Amniotic epithelial cell (primary cell): ENCODE results near the gene GYPB.
"Not testable (repeated sequence)": the region's sequence is repeated elsewhere in the genome, so short reads cannot be mapped to it uniquely, and the experiment has no call there.

Experiments used
- DNase-seq: peaks from one replicate; pipeline ENCODE4 v3.0.0-alpha.2; 2010; ENCODE audit warnings: low read depth

The GYPB gene

DNA sequence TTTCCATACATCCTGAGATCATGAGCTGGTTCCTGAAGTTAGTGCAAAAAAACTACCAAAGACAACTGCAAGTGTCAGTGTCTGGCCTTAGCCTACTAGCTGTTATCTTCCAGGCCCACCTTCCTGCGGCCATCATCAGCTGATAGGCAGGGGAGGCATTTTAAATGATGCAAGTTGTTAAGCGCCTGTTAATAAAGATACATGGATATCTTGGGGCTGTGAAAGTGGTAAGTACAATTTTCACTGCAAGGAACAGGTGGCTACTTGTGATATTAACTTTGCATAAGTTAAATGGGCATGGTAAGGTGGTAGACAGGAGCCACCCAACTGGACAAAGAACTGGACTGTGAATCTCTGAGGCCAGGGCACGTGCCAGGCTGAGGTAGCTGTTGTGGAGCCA, at the start of gene GYPB:
GYPB (minus strand) TSS at position 104 of the 400 bp plus-strand sequence; CDS start at position 11, 93 bp downstream.
- DNase-seq: not testable (repeated sequence)

DNA sequence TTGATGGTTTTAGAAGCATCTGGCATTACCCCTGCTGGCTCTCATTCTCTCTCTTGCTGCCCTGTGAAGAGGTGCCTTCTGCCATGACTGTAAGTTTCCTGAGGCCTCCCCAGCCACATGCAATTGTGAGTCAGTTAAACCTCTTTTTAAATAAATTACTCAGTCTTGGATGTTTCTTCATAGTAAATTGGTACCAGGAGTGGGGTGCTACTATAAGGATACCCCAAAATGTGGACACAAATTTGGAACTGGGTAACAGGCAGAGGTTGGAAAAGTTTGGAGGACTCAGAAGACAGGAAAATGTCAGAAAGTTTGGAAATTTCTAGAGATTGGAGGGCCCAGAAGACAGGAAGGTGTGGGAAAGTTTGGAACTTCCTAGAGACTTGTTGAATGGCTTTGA, 42.4 kb upstream of the GYPB start:
- DNase-seq: not testable (repeated sequence)

DNA sequence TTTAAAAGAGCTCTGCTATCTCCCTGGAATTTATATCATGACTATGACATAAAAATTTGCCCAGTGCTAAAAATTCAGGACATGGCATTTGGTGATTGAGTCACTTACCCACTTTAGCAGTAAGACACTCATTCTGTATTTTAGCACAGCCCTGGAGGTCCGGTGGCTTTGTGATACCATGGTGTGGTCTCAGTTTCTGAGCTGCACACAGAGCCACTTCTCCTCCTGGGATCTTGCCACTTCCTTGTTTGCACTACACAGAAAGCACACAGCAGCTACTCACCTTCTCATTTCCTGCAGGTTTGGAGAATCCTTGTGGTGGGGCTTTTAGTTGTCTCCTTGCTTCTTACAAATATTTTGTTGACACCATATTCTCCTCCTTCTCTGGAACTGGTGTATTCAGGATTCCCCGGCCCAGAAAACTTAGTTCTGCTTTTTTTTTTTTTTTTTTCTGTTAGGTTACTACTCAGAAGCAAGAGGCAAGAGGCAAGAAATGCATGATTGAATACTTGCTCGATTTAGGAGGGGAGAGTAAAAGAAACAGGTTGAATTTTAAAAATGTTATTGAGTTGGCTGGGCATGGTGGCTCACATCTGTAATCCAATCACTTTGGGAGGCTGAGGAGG, 41.2 kb upstream of the GYPB start:
- not testable (repeated sequence) for DNase-seq

DNA sequence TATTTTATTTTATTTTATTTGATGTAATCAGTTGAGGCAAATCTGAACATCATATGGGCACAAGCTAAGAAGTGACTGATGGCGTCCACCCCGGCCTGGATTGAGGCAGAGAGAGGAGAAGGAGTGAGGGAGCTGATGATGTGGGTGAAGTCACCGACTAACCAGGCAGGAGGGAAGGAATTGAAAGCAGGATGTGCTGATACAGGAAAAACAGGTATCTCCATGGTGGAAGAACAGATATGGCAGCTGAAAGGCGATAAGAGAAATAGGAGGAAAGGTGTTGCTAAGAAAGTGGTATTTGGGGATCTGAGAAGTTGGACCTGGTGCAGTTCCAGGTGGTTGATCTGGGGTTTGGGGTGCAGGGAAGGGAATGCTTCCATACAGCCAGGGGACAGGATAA, 37.6 kb upstream of the GYPB start:
- no peak for DNase-seq

DNA sequence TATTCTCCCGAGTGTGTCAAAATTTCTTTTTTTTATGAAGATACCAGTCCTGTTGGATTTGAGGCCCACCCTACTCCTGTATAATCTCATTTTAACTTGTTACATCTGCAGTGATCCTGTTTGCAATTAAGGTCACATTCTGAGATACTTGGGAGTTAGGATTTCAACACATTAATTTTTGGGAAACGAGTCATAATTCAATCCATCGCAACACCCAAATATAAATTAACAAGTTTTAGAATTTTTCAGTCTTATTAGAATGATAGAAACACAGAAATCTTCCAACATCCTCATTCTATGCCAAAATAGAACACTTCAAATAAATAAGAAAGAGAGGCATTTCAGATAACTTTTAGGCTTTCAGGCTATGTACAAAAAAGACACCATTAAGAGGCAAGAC, 36.2 kb upstream of the GYPB start:
- DNase-seq: not testable (repeated sequence)

DNA sequence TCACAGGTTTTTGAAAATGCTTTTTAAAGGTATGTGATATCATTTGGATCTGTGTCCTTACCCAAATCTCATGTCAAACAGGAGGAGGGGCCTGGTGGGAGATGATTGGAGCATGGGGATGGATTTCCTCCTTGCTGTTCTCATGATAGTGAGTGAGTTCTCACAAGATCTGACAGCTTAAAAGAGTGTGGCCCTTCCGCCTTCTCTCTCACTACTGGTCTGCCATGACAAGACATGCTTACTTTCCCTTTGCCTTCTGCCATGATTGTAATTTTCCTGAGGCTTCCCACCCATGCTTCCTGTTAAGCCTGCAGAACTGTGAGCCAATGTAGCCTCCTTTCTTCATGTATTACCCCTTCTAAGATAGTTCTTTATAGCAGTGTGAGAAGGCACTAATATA, 32.3 kb upstream of the GYPB start:
- not testable (repeated sequence) for DNase-seq

DNA sequence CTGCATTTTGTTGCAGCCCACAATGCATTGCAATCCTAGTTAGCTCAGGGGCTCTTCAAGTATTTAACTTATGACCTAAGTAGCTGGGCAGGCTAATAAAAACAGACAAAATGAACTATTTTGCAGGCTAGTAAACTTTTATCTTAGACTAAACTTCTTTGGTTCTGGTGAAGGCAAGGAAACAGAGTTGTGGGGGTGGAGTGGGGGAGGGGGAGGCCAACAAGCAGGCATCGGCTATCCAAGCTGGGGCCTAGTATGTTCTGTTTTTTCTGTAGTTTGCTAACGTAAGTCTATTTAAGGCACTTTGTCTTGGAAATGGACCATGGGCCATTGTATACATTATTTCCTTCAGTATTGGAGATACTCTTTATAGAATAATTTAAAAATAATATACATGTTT, 31.5 kb upstream of the GYPB start:
- DNase-seq: not testable (repeated sequence)

DNA sequence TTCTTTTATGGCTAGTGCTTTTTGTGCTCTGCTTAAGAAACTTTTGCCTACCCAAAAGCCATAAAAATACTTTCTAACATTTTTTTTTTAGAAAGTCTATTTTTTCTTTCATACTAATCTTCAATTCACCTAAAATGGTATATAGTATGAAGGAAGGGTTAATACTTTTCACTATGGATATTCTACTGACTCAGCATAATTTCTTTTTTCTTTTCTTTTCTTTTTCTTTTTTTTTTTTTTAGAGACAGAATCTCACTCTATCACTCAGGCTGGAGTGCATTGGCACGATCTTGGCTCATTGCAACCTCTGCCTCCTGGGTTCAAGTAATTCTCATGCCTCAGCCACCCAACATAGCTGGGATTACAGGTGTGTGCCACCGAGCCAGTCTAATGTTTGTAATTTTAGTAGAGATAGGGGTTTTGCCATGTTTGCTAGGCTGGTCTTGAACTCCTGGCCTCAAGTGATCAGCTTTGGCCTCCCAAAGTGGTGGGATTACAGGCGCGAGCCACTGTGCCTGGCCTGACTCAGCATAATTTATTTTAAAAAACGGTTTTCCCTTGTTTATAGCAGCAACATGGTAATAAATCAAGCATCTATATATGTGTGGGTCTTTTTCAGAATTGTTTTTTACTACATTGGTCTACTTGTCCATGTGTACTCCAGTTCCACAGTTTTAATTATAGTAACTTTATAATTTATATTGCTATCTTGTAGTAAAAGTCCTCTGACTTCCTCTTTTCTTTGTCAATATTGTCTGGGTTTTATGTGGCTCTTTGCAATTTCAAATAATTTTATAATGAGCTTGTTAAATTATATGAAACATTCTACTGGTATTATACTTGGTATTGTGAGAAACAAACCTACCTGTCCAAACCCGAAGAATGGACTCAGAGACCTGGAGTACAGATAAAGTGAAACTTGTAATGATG, 30.6 kb upstream of the GYPB start:
- DNase-seq: not testable (repeated sequence)

DNA sequence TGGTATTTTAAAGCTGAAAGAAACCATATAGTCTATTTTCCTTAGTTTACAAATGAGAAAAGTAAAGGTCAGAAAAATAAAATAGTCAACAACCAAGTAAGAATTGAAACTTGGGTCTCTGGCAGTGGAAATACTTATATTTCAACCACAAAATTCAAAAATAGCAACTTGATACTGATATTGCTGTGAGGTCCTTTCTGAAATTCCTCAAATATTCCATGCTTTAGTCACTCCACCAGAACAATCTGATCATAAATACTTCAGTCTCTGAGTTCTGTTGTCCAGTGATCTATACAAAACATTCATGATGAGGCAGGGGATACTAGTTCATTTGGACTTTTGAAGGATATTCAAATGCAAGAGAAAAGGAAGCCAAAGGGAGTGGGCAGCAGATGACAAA, 25.8 kb upstream of the GYPB start:
- DNase-seq: not testable (repeated sequence)

DNA sequence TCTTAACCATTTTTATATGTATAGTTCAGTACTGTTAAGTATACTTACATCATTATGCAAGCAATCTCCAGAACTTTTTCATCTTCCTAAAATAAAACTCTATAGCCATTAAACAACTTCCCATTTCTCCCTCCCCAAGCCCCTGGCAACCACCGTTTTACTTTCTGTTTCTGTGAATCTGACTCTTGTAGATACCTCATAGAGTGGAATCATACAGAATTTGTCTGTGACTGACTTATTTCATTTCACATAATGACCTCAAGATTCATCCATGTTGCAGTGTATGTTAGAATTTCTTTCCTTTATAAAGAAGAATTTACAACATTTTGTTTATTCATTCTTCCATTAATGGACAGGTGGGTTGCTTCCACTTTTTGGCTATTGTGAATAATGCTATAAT, 13.4 kb upstream of the GYPB start:
- not testable (repeated sequence) for DNase-seq

DNA sequence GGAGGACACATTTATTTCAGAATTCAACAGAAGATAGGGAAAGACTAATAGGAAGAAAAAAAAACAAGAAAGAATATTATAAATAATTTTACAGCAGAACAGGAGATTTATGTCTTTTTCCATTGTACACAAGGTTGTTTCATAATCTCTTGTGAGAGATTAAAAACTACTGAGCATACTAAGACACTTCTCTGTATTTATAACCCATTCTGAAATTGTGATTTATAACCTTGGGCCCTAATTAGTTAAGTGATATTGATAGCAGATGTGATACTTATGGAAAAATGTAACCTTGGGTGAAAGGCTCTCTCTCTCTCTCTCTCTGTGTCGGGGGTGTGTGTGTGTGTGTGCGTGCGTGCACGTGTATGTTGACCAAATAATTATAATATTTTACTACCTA, 12.7 kb upstream of the GYPB start:
- not testable (repeated sequence) for DNase-seq

DNA sequence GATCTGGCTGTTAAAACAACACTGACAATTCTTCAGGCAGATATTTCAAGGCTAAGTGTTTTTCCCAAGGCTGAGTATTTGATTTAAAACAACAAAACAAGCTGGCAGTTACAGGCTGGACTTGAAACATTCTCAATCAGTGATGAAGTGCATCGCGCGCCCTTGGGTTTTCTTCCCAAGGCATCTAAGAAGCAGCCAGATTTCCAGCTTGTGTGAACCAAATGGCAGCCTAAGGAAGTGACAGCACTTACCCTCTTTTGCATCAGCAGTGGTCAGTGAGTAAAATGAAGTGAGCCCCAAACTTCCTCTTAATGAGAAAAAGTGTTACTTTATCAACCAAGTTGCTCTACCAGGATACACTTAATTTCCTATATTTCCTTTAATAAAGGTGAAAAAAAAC, 12.2 kb upstream of the GYPB start:
- not testable (repeated sequence) for DNase-seq

DNA sequence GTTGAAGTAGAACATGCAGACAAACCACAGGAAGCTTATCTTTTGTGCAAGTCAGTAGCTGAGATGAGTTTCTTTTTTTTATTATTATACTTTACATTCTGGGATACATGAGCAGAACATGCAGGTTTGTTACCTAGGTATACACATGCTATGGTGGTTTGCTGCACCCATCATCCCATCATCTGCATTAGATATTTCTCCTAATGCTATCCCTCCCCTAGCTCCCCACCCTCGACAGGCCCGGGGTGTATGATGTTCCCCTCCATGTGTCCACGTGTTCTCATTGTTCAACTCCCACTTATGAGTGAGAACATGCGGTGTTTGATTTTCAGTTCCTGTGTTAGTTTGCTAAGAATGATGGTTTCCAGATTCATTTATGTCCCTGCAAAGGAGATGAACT, 11.5 kb upstream of the GYPB start:
- not testable (repeated sequence) for DNase-seq

DNA sequence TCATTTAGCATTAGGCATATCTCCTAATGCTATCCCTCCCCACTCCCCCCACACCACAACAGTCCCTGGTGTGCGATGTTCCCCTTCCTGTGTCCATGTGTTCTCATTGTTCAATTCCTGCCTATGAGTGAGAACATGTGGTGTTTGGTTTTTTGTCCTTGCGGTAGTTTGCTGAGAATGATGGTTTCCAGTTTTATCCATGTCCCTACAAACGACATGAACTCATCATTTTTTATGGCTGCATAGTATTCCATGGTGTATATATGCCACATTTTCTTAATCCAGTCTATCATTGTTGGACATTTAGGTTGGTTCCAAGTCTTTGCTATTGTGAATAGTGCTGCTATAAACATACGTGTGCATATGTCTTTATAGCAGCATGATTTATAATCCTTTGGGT, 7.5 kb upstream of the GYPB start:
- not testable (repeated sequence) for DNase-seq

DNA sequence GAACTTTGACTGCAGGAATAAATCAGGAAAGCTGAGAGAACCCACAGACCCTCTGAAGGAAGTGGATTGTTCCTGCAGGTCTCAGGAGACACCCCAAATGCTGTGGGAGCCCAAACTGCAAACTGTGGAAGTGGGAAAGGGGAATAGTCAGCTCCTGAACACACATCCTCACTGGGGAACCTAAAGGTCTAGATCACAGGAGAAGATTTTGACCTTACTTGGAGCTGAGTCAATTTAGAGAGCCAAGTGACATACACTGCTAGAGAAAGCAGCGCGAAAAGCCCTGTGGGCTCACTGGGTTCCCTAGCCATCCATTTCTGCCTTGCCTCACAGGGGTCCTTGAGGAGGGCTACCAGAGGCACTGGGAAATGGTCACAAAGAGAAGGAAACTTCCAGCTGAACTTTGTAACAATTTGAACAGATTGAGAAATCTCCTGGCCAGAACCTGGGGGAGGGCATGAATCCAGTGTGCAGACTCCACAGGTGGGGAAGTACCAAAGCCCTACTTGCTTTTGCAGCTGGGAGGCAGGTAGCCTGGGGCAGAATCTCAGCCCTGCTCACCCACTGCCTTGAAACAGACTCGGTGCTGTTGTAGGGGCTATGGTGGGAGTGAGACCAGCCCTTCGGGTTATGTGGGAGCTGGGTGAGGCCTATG, 5.3 kb upstream of the GYPB start:
- not testable (repeated sequence) for DNase-seq

DNA sequence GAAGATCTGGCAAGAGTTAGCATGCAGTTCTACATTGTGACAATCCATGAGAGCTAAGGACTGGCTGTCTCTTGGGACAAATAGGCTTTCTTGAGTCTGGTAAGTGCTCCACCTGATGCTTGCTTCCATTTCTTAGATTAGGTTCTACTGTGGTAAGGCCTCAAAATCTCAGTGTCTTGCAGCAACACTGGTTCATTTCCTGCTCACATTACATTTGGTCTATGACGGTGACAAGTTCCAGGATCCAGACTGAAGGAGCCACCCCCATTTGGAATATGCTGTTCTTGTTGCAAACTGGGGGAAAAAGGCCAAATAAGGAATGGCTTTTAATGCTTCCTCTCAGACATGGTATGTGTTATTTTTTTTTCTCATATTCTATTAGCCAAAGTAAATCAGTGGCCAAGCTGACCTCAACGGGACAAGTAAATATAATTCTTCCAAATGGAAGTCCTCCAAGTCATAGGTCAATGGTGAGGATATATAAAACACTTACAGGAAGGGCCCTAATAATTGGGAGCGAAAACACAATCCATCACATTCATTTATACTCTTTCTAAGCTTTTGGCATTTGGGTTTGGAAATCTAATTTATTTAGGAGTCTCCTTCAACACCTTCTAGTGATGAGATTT, 3.7 kb upstream of the GYPB start:
- DNase-seq: not testable (repeated sequence)

DNA sequence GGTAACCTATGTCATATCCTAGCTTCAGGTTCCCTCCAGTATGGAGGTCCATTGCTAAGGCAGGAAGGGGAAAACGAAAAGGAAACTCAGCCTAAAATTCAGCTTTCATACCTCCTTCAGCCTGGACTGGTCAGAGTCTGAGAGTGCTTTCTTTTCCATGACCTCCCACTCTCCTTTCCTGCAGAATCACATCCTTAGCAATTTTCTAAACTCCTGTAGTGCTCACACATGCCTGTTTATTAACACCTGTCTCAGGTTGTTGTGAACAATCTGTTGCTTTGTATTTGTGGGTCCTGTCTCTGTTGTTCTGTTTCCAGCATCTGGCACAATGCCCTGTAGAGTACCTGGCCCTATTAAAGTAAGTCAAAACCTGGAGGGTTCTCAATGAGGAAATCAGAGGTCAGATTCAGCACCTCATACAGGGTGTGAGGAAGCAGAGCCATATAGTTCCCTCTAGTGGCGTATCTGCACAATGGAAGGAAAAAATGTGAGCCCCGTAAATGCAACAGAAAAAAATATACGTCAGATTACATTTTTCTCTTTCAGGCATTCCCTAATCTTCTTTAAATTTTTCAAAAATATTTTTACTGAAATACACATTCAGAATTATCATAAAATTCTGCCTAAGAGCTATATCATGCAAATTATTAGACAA, 2.3 kb upstream of the GYPB start:
- DNase-seq: peak; percentile 5

DNA sequence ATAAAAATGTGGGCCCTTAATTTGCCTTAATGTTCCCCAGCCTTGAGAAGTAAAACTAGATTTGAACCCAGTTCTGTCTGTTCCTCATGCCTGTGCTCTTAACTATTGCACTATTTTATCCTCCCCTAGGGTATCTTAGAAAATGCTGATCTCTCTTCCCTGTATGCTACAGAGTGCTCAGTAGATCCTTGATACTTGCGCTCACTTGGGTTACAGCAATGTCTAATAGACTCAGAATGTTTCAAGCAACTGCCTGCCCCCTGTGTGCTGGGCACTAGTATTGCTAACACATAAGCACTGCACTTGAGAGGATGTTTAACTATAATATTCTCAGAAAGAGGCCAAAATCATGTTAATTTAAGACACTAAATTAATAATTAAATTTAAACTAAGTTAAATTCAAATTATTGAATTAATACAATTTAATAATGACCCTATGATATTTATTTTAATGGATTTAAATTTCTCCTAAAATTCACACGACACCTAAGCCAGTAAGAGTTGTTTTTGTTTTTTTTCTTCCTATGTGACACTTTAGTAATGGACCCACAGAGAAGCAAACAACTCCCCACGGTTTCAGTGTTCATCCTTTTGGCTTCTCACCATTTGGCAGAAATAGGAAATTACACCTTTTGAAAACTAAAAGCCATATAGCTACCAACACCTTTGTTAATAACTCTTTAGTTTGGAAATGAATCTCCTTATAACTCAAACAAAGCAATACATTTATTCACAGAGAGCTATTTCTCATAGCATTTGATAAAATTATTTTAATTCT, 768 bp downstream of the GYPB start:
- not testable (repeated sequence) for DNase-seq

DNA sequence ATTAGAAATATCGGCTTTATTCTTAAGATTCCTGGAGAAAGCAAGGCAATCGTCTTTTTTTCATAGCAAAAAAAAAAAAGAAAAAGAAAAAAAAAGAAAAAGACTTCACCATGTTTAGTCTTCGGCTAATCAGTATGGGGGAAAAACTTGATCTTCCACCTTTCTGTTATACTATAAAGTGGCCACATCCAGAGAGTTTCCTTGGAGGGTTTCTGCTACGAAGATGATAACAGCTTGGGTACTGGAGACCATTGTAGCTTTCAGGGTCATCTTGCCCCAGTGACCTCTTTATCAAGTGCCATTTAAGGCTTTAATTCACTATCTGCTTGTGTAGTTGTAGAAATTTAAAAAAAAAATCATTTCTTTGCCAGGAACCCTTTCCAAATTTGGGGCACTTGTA, 1.9 kb downstream of the GYPB start:
- not testable (repeated sequence) for DNase-seq

DNA sequence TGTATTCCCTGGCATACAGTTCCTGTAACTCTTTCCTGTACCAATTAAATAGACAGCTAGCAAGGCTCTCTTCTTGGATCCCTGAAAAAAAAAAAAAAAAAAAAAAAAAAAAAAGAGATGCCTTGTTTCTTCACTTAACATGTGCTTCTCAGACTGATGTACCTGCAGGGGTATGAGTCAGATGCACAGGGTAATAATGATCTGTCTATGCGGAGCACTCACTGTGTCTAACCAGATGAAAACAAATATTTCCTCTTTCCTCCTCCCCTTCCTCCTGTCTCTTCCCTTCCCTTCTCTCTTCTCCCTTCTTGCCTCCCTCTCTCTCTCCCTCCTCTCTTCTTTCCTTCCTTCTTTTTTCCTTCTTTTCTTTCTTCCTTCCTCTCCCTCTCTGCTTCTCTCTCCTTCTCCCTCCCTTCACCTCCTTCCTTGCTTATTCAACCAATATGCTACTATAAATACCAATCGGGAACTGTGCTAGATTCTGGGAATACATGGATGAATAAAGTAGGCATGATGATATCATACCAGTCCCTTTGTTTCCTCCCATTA, 3.0 kb downstream of the GYPB start:
- DNase-seq: not testable (repeated sequence)

DNA sequence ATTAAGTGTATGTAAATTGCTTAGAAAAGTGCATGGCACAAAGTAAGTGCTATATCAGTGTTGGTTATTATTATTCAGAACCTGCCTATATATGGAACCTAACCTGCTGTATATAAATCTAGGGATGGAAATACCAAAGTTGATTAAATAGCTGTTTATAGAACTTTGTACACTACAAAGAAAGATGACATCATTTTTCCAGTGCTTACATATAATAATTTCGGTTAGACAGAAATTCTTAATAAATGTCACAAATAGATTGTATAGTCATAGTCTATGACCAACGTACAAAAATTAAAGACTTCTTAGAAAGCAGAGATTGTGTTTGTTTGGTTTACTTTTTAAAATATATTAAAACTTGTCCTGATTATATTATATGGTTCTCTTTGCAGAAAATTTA, 4.4 kb downstream of the GYPB start:
- no peak for DNase-seq
